Mammary microvascular endothelial cell (primary cell): Measurements from ENCODE around the gene AHCYL2. TPM values are rescaled to one million over a fixed set of nuclear protein-coding genes. Genes with fewer than 3 reads are reported as not detected.

ENCODE experiments used
- total RNA-seq: library from RNA; depleted of rRNA; stranded (reverse); fragments of >200 nt; gene quantifications from 2 replicates; pipeline ENCODE4 v1.2.3, GENCODE V29; 2015

AHCYL2 gene
- total RNA-seq: 4.0 and 4.5 TPM in 2 replicates

GRCh38 chr7:129224251-129225205 lies at the start of gene AHCYL2:
Gene AHCYL2, plus strand, starts transcription at chr7:129225030.

GRCh38 chr7:129188372-129188891 lies 36.4 kb upstream of the AHCYL2 start, which contains the start of gene SMO:
Gene SMO, plus strand, starts transcription at chr7:129188633. Its CDS starts 519 bp downstream, at chr7:129189152.

GRCh38 chr7:129433847-129434674 lies 209.2 kb downstream of the AHCYL2 start, which contains the start of gene STRIP2:
Gene STRIP2, plus strand, starts transcription at chr7:129434432. Its CDS starts 41 bp downstream, at chr7:129434473.

Other genes with a start within 250 kb of the AHCYL2 start
- 47.0 and 47.3 TPM in 2 replicates for gene TNPO3, start 169.9 kb upstream of the AHCYL2 start, total RNA-seq
- gene TSPAN33, start 80.3 kb upstream of the AHCYL2 start, total RNA-seq: 0.13 and 0.64 TPM in 2 replicates
- 8.5 and 9.1 TPM in 2 replicates for gene SMO, start 36.4 kb upstream of the AHCYL2 start, total RNA-seq
- gene STRIP2, start 209.4 kb downstream of the AHCYL2 start, total RNA-seq: 8.2 and 8.8 TPM in 2 replicates